22Rv1 (cell line): ENCODE data around the gene PHYH.
"Not testable (repeated sequence)": the region's sequence is repeated elsewhere in the genome, so short reads cannot be mapped to it uniquely, and the experiment has no call there.

Experiments
- H3K27ac ChIP-seq: fragments of 450-650 bp; 2 replicates; pipeline ENCODE4 v1.5.1; 2017
- ZFX ChIP-seq: fragments of 450-650 bp; IDR thresholded peaks from 2 replicates; pipeline ENCODE4 v1.6.1; 2017; ENCODE audit warnings: antibody characterized with exemption, borderline replicate concordance
- TF ChIP-seq, protein P1 (sequence below): fragments of 450-650 bp; IDR thresholded peaks from 2 replicates; pipeline ENCODE4 v1.5.1; 2017; ENCODE audit warnings: mild to moderate bottlenecking

The PHYH gene

DNA sequence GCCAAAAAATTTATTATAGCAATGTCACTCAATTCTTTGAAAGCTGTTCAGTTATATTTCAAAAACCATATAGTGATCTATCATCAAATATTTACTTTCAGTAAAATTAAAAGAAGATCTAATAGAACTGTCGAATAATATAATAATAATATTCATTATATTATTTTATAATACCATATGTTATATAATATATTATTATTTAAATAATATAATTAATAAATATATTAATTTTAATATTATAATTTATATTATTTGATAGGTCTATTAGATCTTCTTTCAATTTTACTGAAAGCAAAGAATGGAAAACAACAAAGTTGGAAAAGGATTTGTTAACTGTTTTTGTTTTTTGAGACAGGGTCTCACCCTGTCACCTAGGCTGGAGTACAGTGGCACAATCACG lies 43.2 kb downstream of the PHYH start:
- TF ChIP-seq ZFX, result no peak
- TF ChIP-seq, protein P1, sequence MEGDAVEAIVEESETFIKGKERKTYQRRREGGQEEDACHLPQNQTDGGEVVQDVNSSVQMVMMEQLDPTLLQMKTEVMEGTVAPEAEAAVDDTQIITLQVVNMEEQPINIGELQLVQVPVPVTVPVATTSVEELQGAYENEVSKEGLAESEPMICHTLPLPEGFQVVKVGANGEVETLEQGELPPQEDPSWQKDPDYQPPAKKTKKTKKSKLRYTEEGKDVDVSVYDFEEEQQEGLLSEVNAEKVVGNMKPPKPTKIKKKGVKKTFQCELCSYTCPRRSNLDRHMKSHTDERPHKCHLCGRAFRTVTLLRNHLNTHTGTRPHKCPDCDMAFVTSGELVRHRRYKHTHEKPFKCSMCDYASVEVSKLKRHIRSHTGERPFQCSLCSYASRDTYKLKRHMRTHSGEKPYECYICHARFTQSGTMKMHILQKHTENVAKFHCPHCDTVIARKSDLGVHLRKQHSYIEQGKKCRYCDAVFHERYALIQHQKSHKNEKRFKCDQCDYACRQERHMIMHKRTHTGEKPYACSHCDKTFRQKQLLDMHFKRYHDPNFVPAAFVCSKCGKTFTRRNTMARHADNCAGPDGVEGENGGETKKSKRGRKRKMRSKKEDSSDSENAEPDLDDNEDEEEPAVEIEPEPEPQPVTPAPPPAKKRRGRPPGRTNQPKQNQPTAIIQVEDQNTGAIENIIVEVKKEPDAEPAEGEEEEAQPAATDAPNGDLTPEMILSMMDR, result no peak
- no peak overlapping the region for H3K27ac ChIP-seq

DNA sequence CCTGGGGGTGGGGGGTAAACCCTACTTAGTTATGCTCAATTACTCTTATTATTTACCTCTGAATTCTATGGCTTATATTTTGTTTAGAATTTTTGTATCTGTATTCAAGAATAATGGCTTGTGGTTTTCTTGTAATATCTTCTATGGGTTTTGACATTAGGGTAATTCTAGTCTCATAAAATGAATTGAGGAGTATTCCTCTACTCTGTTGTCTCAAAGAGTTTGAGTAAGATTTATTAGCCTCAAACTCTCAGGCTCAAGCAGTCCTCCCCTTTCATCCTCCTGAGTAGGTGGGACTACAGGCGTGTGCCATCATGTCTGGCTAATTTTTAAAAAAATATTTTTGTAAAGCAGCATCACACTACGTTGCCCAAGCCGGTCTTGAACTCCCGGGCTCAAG lies 46.1 kb downstream of the PHYH start:
- TF ChIP-seq, protein P1, result no peak
- TF ChIP-seq ZFX, result no peak
- no peak overlapping the region for H3K27ac ChIP-seq

DNA sequence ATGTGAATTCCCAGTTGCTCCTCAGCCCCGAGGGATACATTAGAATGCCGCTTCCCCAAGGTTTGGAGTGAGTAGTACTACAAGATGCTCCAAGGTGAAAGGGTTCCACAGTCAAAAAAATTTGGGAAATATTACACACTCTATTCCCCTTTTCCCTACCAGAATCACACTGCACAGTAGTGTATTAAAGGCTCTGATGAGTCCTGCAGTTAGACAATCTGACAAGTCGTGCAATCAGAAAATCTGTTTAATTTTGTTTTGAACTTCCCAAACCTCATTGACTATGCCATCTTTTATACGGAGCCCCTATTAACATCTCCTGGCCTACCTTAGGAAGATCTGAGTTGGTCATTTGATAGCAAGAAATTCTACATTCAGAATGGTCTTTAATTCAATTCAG lies 52.1 kb downstream of the PHYH start:
- no peak for TF ChIP-seq ZFX
- TF ChIP-seq, protein P1, result no peak
- no peak overlapping the region for H3K27ac ChIP-seq

DNA sequence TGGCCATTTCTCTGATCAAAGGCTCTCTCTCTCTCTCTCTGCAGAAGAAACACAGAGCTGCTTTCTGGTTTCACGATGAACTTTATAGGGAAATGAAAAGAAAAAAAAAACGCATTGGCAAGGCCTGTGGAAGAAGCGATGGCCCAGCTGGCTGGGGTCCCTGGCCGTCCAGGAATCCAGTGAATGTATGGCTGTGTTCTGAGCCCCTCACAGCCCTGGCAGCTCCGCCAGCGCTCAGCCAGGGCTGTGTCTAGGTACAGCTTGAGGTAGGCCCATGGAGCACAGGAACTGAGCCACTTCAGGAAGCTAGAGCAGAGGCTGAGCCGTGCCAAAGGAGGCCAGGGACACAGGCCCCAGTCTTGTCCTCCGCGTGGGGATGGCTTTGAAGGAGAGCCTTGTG lies 52.6 kb downstream of the PHYH start:
- no peak overlapping the region for H3K27ac ChIP-seq
- TF ChIP-seq ZFX, result no peak

DNA sequence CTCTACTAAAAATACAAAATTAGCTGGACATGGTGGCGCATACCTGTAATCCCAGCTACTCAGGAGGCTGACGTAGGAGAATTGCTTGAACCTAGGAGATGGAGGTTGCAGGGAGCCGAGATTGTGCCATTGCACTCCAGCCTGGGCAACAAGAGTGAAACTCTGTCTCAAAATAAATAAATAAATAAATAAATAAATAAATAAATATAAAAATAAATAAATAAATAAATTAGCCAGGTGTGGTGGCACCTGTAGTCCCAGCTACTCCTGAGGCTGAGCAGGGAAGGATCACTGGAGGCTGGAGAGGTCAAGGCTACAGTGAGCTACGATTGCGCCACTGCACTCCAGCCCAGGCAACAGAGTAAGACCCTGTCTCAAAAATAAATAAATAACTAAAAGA lies 57.6 kb downstream of the PHYH start:
- H3K27ac ChIP-seq, result not testable (repeated sequence)

DNA sequence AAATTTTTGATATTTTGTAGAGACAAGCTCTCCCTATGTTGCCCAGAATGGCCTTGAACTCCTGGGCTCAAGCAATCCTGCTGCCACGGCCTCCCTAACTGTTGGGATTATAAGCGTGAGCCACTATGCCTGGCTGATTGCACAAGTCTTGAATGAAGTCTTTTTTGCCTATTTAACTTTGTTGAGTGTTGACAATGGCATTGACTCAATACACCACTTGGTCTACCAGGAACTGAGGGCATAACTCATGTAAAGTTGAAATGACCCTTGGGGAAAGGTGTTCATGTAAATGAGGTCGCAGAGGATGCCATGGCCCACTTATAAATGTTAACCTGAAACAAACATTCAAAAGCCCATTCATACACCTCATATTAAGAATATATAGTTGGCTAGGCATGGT lies 58.3 kb downstream of the PHYH start:
- TF ChIP-seq, protein P1, result no peak
- TF ChIP-seq ZFX, result no peak
- H3K27ac ChIP-seq, result no peak overlapping the region

DNA sequence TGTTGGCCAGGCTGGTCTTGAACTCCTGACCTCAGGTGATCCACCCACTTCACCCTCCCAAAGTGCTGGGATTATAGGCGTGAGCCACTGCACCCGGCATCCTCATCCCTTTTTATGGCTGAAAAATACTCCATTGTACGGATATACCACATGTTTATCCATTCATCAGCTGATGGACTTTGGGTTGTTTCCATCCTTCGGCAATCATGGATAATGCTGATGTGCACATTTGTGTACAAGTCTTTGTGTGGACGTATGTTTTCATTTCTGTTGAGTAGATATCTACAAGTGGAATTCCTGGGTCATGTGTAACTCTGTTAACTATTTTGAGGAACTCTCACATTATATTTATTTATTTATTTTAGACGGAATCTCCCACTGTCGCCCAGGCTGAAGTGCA lies 59.9 kb downstream of the PHYH start:
- no peak for TF ChIP-seq ZFX
- TF ChIP-seq, protein P1, result no peak
- no peak overlapping the region for H3K27ac ChIP-seq

DNA sequence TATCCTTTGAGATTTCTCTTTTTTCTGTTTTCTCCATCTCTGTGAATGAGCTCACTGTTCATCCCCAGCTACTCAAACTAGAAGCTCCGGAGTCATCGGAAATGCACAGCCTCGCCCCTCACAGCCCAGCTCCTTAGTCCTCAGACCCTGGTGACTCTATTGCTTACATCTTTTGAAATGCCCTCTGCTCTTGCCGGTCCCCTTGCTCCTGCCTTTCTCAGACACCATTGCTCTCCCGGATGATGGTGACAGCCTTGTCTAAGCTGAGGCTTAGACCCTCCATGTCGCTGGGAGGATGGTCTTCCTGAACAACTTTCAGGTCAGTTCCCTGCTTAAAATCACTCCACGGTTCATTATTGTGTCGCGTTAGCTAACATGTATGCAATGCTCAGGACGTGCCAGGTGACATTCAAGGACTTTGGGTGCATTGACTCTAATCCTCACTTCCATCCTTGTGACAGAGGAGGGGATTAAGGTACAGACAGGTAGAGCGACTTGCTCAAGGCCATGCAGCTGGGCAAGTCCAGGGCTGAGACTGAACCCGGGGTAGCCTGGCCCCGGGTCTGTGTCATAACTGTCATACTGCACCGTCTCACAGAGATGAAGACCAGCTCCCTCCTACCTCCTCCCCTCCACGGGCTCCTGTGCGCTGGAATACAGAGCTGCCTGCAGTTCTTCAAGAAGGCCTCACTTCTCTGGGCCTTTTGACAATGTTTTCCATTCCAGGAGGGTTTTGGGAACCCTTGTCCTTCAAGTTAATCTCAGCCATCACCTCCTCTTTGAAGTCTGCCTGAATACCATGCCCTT lies 61.4 kb downstream of the PHYH start:
- TF ChIP-seq ZFX, result no peak
- TF ChIP-seq, protein P1, result no peak

More for the DNA sequence above, 61.4 kb downstream of the PHYH start:
- H3K27ac ChIP-seq, result no peak overlapping the region
